SU-DHL-6 (cell line): ENCODE results near the gene USP17L29.
"Not testable (repeated sequence)": the region's sequence is repeated elsewhere in the genome, so short reads cannot be mapped to it uniquely, and the experiment has no call there.

Experiments used
- EZH2phosphoT487 ChIP-seq: fragments of 200-600 bp; sonication (generic), shearing (Covaris generic); conservative IDR thresholded peaks from 2 replicates; pipeline ENCODE4 v1.6.1; 2018; ENCODE audit warnings: mild to moderate bottlenecking, antibody characterized with exemption, low read length, moderate library complexity, mixed read lengths
- TF ChIP-seq, protein P1 (sequence below): fragments of 200-600 bp; sonication (generic); IDR thresholded peaks from one replicate; pipeline ENCODE4 v1.5.1; 2017; ENCODE audit warnings: antibody characterized with exemption, mild to moderate bottlenecking, low read length, moderate library complexity; ENCODE audit not compliant: insufficient read depth, poor library complexity, severe bottlenecking

DNA sequence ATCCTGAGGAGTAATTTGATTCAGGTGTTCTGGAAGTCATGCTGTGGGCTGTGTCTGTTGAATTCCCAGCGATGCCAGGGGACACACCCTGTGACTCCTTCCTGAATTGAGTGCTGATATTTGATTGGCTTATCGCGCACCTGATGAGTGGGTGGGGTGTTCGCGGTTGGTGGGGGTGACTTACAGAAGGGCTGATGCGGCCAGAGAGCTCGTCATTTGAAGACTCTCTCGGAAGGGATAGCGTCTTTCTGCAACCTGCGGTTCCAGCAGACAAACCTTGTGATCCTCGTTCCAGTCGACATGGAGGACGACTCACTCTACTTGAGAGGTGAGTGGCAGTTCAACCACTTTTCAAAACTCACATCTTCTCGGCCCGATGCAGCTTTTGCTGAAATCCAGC, at the start of gene USP17L29:
- TF ChIP-seq, protein P1, sequence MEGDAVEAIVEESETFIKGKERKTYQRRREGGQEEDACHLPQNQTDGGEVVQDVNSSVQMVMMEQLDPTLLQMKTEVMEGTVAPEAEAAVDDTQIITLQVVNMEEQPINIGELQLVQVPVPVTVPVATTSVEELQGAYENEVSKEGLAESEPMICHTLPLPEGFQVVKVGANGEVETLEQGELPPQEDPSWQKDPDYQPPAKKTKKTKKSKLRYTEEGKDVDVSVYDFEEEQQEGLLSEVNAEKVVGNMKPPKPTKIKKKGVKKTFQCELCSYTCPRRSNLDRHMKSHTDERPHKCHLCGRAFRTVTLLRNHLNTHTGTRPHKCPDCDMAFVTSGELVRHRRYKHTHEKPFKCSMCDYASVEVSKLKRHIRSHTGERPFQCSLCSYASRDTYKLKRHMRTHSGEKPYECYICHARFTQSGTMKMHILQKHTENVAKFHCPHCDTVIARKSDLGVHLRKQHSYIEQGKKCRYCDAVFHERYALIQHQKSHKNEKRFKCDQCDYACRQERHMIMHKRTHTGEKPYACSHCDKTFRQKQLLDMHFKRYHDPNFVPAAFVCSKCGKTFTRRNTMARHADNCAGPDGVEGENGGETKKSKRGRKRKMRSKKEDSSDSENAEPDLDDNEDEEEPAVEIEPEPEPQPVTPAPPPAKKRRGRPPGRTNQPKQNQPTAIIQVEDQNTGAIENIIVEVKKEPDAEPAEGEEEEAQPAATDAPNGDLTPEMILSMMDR = not testable (repeated sequence)
- not testable (repeated sequence) for TF ChIP-seq EZH2phosphoT487
